Epithelial cell of alveolus of lung (primary cell): ENCODE measurements around the gene HYAL2. TPM values are rescaled to one million over a fixed set of nuclear protein-coding genes. Genes with fewer than 3 reads are reported as not detected.

Source experiments
- total RNA-seq: library from RNA; depleted of rRNA; stranded (reverse); fragments of >200 nt; gene quantifications from 2 replicates; pipeline ENCODE4 v1.2.1, GENCODE V29; 2015

HYAL2 gene, protein sequence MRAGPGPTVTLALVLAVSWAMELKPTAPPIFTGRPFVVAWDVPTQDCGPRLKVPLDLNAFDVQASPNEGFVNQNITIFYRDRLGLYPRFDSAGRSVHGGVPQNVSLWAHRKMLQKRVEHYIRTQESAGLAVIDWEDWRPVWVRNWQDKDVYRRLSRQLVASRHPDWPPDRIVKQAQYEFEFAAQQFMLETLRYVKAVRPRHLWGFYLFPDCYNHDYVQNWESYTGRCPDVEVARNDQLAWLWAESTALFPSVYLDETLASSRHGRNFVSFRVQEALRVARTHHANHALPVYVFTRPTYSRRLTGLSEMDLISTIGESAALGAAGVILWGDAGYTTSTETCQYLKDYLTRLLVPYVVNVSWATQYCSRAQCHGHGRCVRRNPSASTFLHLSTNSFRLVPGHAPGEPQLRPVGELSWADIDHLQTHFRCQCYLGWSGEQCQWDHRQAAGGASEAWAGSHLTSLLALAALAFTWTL
- 68.3 and 88.3 TPM in 2 replicates for total RNA-seq

DNA sequence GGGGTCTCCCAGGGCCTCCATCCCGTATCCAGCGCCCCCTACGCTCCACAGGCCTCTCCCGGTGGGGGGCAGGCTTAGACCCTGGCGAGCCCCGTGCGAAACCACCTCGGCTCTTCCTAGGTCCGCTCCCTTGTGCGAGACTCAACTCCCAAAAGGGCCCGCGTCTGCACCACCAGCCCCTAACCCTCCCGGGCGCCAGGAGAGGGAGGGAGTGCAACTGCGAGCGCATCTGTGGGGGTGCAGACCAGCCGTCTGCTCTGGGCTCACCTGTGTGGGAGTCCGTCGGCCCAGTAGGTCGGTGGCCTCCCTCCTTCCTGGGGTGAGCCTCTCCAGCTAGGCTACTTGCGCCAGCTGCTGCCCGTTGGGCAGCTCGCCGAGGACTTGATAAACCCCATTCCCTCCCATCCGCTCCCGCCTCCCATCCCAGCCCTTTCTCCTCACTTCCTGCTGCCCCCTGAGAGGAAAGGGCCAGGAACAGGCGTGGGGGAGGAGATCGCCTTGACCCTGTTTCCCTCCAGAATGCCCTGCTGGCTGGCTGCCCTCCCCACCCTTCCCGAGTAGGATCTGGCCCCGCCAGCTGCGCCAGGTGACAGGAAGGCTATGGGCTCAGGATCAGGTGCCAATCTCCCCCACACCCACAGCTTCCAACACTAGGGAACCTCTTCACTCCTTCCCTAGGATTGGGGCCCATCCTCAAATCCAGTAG is at the start of gene HYAL2:
HYAL2 (minus strand) TSS at position 360 of the 706 bp plus-strand sequence. CDS start 2,256 bp downstream, outside the sequence.

DNA sequence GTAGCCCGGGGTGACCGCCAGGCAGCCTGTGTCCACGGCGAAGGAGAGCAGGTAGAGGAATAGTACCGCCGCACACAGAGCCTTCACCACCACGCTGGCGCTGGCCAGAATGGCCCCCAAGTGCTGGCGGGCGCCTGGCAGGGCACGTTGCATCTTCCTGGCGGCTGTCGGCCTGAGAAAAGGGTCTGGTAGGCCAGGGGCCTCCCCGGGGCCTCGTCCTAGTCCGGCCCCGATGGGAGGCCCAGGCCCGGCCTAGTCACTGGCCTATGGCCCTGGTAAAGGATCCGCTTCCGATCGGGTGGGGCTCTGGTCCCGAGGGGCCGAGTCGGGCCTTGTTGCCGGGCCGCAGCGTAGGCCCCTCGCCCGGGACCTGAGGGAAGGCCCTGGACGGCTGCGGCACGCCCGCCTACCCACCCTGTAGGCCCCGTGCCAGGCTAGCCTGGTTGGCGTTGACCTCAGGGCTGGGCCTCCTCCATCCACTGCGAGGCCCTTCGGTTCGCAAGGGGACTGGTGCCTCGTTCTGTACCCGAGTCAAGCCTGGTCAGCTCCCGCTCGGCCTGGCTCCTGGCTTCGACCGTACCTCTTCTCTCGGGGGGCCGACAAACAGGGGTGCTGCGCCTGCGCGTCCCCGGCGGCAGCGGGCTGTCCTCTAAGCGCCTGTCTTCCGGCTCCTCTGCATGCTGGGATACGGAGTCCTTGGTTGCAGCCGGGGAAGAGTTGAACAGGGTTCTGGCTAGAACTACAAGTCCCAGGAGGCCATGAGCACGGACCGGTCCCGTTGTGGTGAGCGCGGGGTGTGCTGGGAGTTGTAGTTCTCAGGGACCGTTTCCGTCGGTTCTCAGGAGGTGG is 36.6 kb upstream of the HYAL2 start, which contains the start of gene TMEM115:
TMEM115 (minus strand) TSS at position 611 of the 849 bp plus-strand sequence; CDS start at position 153, 458 bp downstream.

DNA sequence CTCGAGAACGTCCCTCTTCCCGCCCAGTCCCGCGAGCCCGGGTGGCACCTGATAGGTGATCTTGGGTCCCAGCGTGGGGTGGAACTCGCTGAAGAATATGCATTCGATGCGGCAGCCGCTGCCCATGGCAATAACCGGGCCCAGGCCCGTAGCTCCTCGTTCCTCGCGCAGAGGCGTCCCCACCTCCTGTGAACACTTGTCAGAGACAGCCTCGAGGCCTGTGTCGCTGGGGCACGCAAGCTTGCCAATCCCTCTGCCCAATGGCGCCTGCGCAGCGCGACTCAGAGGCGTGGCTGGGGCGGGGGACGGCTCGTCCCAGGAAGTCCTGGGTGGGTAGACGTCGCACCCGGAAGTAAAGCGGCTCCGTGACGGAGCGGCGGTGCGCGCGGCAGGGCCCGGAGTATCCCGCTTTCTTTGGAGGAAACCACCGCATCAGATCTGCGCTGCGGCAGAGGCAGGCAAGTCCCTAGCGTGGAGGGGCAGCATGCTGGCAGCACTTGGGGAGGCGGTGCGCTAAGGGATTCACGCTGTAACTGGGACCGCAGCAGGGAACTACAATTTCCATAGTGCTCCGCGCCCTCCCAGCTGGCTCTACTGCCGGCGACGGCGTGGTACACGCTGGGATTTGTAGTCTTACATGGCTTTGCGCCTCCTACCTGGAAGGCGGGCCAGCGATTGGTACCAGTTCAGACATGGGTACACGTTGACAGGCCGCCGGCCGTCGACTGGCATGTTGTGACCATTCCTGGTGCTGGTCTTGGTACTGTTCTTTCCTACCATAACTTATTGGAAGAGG is 28.2 kb upstream of the HYAL2 start, which contains the start of the genes CYB561D2 and NPRL2:
CYB561D2 (plus strand) TSS at position 336 of the 796 bp plus-strand sequence. CDS start 572 bp downstream, outside the sequence.
NPRL2 (minus strand) TSS at position 249 of the 796 bp plus-strand sequence; CDS start at position 126, 123 bp downstream.

DNA sequence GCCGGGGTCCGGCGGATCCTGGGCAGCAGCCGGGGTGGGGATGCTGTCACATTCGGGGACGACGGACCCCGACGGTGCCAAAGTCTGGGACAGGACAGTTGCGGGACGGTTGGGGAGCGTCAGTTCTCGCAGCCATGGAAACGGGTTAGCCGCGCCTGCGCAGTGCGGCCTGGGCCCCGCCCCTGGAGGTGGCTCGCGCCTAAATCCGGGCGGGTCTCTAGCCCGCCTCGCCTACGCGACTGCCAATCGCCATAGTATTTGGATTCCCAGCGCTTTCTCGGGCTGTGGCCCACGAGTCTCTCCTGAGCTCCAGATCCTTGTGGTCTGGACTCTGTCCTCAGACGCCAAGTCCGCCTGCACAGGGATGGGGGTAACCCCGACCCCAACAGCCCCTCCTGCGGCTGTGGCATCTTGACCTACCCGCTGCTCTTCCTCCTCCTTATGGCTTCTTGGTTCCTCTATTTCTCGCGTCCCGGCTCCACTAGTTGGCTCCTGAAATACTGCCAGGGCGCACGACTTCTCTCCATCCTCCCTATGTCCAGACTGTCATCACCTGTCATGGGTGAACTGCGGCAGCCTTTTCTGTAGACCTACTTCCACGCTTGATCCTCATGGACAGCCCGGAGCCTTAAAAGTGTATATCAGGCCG is 23.2 kb upstream of the HYAL2 start, which contains the start of gene ZMYND10:
ZMYND10 (minus strand) TSS at position 147 of the 649 bp plus-strand sequence. CDS start 153 bp downstream, outside the sequence.

DNA sequence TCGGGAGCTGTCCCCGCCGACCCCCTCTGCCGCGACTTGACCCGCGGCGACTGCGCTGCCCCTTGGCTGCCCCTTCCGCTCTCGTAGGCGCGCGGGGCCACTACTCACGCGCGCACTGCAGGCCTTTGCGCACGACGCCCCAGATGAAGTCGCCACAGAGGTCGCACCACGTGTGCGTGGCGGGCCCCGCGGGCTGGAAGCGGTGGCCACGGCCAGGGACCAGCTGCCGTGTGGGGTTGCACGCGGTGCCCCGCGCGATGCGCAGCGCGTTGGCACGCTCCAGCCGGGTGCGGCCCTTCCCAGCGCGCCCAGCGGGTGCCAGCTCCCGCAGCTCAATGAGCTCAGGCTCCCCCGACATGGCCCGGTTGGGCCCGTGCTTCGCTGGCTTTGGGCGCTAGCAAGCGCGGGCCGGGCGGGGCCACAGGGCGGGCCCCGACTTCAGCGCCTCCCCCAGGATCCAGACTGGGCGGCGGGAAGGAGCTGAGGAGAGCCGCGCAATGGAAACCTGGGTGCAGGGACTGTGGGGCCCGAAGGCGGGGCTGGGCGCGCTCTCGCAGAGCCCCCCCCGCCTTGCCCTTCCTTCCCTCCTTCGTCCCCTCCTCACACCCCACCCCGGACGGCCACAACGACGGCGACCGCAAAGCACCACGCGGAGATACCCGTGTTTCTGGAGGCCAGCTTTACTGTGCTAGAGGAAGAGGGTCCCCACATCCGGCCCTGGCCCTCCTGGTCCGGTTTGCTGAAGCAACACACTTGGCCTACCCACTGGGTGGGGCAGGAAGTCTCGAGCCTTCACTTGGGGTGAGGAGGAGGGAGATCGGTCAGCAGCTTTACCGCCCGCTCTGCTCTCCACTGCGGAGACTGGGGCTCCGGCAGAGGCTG is 18.1 kb upstream of the HYAL2 start, which contains the start of gene RASSF1:
RASSF1 (minus strand) TSS at position 389 of the 882 bp plus-strand sequence; CDS start at position 358, 31 bp downstream.

DNA sequence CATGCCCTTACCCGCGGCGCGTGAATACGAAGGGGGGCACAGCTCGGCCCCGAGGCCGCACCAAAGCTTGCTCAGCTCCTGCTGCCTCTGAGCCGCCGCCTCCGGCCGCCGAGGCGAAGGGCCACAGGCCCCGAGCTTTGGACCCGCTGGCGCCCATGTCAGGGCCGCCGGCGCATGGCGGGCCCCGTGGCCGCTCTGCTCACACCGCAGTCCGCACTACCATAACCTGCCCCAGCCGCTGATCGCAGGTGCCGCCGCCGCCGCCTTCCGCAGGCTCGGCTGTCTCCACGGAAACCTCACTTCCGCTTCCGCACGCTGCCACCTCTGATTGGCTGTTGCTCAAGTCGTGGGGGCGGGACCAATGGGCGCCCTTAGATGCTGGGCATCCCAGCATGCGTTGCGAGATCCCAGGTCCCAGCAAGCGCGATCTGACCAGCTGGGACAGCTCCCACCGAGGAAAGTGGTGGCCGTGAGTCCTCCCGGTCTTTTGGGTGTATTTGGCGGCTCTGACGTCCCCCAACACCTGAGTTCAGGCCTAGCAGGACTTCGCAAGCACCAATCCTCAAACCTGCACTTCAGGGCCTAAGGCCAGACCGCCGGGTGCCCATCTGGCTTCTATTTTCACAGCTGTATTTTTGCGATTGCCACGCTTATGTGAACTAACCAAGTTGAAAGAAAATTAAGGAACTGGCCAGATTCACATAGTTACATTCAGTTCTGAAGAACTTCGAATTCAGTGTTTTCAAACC is 5.6 kb upstream of the HYAL2 start, which contains the start of gene TUSC2:
TUSC2 (minus strand) TSS at position 281 of the 749 bp plus-strand sequence; CDS start at position 157, 124 bp downstream.

DNA sequence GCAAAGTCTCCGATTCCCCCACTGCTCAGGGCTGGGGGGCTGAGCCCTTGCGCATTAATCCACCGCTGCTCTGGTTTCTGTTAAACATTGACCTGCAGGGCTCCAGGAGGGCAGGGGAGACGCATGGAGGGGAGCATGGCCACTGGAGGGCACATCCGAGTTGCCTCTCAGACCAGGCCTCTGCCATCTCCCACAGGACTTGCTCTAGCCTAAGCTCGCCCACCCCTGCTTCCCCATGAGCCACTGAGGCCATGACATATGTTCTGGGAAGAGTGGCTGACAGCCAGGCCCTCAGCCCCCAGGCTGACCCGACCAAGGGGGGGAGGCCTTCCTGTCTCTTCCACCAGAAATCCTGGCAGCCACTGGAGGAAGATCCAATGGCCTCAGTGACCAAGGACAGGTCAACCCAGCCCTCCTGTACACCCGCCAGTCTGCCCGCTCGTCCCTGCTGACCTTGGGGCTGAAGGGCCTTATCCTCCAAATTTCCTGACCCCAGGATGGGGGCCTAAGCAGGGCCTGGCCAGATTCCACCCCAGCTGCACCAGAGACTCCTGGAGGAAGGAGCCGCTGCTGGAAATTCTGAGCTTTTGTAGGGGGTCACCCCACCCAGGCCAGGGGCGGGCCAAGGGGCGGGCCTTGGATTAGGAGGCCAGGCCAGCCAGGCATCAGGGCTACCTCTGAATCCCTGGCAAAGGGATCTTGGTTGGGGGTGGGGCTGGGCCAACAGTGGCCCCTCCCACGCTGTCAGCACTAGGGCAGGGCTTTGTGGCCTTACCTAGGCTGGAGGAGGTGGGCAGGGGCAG is 19.3 kb downstream of the HYAL2 start, which contains the start of gene HYAL1:
HYAL1 (minus strand) TSS at position 562 of the 803 bp plus-strand sequence. CDS start 618 bp downstream, outside the sequence.

DNA sequence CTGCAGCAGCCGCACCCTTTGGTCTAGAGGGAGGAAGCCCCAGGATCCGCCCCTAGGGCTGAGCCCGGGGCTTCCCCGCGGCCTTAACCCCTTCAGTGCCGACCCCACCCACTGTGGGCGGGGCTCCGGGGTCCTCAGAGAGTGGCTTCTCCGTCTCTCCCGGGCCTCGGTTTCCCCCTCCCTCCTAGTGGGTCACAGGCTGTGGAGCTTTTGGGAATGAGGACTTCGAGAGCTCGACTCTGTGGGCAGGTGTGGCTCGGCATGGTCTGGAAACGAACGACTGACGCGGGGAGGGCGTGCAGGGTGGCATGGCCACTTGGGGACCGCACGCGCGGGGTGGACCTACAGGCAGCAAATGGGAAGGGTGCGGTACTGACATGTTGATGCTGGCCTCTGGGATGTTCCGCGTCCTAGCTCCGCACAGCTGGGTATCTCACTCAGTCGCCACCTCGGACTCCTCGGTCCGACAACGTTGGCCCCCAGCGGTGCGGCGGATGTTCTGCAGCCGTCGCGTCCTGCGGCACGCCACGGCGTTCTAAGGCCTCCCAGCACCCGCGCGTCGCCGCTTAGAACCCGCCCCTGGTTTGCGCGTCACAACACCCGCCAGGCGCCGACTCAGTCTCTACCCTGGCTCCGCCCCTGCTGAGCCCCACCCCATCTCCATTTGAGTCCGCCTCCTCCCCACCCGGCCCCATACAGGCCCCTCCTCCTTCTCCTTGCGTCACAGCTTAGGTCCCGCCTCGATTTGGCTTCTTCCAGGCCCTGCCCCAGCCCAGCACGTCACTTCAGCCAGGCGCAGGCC is 23.5 kb downstream of the HYAL2 start, which contains the start of the genes HYAL3 and NAA80:
HYAL3 (minus strand) TSS at position 570 of the 802 bp plus-strand sequence. CDS start 3,803 bp downstream, outside the sequence.
NAA80 (minus strand) TSS at position 570 of the 802 bp plus-strand sequence. CDS start 1,942 bp downstream, outside the sequence.

DNA sequence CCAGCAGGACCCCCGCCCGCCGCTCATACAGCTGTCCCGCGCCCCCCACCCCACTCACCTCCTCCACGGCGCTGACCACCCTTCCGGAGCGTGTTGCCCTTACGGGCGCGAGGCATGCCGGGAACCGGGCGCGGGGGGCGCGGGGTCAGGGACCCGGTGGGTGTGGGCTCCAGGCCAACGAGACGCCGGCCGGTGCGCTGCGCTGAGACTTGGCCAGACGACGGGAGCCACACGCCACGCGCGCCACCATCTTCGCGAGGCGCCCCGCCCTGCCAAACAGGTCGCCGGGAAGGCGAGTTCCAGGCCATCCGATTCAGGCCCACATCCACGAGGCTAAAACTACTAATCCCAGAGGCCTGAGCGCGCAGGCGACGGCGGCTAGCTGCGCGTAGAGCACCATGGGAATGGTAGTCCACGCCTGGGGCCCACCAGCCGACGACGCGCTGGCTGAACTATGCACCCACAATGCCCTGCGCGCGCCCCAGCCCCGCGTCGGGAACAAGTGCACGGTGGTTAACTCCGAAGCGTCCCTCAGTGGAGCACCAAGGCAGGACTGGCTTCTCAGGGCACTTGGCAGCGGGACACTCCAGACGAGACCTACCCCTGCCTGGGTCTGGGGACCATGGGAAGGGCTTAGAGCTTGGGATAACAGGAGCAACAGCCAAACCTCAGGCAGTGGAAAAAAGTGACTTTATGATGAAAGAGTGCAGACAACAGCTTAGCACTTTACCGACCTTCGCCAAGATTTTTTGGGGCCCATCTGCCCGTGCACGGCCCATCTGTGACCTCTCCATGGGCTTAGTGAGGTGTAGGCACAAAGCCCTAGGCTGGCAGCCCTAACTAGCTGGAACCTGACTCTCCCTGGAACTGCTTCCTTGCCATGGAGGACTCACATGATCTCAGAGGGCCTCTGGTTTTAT is 30.1 kb downstream of the HYAL2 start, which contains the start of gene IFRD2:
IFRD2 (minus strand) TSS at position 271 of the 920 bp plus-strand sequence; CDS start at position 116, 155 bp downstream.

DNA sequence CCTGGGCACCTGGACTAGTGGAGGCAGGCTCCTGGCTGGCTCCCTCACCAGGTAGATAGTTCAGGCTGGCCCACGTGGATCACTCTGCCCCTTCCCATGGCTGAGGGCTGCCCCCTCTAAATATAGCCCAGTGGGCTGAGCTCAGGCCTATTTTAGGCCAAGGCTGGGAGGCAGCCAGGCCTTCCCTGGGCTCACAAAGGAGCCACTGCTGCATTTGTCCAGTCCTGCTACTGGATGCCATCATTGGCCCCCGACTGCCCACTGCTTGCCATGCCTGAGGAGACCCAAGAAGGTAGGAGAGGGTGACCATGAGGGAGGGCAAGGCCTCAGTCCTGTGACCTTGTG is 43.7 kb downstream of the HYAL2 start, which contains the start of gene LSMEM2:
LSMEM2 (plus strand) TSS at position 208 of the 345 bp plus-strand sequence; CDS start at position 235, 27 bp downstream.

DNA sequence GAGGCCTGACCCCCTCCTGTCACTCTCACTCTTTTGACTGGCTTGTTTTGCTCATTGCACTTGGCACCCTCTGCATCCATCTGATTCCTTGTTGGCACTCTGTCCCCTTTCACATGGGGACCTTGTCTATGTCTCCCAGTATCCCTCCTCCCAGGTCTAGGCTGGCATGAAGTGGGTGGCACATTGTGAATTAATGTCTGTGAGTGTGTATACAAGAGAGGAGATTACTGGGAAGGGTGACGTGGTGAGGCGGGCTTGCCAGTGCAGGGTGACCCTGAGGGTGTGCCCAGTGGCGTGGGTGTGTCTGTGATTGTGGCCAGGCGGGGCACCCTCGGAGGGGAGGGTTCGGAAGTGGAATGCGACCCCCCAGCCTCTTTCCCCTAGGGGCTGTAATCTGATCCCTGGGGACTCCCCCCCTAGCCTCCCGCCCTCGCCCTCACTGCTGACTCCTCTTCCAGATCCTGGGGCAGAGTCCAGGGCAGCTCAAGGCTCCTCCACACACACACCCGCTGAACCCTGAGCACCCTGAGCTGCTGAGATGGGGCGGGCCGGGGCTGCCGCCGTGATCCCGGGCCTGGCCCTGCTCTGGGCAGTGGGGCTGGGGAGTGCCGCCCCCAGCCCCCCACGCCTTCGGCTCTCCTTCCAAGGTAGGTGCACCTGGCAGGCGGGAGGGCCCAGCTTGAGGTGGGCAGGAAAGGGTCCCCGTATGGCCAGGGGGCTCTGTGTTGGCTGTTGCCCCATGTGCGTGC is 53.7 kb downstream of the HYAL2 start, which contains the start of gene SEMA3B:
SEMA3B (plus strand) TSS at position 445 of the 749 bp plus-strand sequence; CDS start at position 539, 94 bp downstream.

